Stimulated activated CD4-positive, alpha-beta T cell treated with anti-CD3 and anti-CD28 coated beads, TNF-alpha, amount 100 ng/mL, for 24 hours (primary cell): ENCODE measurements around the gene LFNG.

Source experiments
- DNase-seq, 3 experiments: peaks; one replicate each; pipeline ENCODE4 v3.0.0-alpha.2; 2020; ENCODE audit warnings: low read depth in 3 of 3

The LFNG gene, protein sequence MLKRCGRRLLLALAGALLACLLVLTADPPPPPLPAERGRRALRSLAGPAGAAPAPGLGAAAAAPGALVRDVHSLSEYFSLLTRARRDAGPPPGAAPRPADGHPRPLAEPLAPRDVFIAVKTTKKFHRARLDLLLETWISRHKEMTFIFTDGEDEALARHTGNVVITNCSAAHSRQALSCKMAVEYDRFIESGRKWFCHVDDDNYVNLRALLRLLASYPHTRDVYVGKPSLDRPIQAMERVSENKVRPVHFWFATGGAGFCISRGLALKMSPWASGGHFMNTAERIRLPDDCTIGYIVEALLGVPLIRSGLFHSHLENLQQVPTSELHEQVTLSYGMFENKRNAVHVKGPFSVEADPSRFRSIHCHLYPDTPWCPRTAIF

DNA sequence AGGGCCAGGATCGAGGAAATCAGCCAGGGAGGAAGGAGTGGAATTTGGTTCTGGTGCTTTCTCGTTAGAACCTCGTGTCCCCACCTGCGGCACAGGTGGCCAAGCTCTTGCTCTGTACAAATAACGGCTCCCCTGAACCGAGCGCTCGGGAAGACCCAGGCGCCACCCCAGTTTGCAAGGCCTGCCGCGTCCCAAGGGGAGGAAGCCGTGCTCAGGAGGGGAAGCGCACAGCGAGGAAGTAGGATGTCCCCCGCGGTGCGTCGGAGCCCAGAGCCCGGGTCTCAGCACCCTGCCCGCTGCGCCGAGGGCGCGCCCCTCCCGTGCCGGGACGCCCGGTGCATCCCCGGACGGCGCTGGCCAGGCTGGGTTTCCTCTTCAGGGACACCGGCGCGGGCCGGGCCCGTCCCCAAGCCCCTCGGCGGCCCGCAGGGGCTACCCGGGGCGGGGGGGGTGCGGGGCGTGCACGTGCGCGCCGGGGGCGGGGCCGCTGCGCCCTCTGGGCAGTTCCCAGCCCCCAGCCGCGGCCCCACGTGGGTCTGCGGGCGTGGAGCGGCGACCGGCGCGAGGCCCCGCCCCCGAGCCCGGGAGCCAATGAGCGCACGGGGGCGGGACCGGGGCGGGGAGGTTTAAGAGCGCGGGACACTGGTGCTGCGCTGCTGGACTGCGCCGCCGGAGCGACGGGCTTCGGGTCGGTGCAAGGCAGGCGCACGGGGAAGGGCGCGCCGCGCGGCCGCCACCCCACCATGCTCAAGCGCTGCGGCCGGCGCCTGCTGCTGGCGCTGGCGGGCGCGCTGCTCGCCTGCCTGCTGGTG lies at the start of gene LFNG:
Gene LFNG, plus strand, starts transcription at position 656 of the 812 bp plus-strand sequence. Its CDS starts 88 bp downstream, at position 744.
- peak; percentile 66 to 85 (median 70) for DNase-seq

DNA sequence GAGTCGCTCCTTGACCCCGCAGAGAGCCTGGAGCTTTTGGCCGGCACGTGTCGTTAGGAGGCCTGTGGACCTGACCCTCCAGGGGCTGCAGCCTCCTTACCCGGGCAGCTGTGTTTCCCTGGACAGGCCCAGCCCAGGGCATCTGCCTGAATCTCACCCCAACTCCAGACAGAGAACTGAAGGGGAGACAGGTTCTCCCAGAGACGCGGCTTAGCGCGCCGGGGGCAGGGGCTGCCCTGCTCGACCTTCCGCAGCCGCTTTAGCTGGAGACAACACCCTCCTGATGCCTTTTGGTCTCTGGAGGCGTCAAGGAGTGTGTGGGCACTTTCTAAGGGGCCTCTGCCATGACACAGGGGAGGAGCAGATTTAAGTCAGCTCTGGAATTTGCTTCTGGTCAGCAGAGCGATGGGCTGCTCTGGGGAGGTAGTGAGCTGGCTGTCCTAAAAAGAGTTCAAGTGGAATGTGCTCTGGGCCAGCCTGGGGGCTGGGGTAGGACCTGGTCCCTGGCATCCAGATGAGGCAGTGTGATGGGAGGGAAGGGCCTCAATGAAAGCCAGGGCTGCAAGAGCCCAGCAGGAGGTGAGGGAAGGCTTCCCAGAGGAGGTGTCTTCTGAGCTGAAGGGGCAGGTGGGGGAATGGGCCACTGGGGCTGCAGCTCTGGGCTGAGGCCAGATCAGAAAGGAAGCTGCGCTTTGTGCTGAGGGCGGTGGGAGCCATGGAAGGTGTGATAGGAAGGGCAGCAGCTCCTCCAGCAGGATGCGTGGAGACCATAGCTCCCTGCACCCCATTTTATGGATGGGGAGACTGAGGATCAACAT lies 49.2 kb upstream of the LFNG start:
- no peak for DNase-seq

DNA sequence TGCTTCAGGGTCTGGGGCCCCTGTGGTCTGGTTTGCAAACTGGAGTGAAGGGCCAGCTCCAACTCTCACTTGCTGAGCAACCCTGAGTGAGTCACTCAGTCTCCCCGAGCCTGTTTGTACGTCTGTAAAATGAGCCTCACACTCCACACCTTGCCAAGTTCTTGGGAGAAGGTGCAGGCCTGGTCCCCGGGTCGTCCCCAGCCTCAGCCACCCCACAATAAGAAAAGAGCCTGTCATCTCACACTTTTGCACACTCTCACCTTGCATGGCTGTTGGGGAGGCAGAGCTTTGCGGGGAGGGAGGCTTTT lies 48.6 kb upstream of the LFNG start:
- no peak for DNase-seq

DNA sequence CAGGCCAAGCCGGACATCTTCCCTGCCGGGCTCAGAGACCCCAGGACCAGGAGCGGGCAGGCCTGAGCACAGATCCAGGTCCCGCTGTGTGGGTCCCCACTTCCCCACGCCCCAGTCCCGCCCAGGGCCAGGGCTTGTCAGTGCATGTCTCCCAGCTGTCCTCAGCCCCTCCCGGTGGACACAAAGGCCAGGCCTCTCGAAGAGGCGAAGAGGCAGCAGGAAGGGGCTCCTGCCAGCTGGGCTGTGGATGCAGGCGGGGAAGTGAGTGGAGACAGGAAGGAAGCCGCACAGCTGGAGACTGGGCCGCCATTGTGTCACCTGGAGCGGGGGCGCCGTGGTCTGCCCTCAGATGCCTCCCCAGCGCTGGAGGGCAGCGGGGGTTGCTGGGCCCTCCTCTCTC lies 48.2 kb upstream of the LFNG start:
- no peak for DNase-seq

DNA sequence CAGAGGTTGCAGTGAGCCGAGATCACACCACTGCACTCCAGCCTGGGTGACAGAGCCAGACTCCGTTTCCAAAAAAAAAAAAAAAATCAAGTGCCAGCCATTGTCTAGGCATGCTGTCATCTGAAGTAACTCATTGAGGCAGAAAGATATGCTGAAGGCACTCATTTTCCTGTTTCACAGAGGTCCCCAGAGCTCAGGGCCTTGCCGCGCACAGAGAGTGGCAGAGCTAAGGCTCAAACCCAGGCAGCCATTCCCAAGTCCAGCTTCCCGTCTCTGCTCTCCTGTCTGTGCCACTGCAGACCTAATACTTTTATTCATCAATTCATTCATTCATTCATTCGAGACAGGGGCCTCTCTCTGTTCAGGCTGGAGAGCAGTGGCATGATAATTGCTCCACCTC lies 46.8 kb upstream of the LFNG start:
- no peak for DNase-seq

DNA sequence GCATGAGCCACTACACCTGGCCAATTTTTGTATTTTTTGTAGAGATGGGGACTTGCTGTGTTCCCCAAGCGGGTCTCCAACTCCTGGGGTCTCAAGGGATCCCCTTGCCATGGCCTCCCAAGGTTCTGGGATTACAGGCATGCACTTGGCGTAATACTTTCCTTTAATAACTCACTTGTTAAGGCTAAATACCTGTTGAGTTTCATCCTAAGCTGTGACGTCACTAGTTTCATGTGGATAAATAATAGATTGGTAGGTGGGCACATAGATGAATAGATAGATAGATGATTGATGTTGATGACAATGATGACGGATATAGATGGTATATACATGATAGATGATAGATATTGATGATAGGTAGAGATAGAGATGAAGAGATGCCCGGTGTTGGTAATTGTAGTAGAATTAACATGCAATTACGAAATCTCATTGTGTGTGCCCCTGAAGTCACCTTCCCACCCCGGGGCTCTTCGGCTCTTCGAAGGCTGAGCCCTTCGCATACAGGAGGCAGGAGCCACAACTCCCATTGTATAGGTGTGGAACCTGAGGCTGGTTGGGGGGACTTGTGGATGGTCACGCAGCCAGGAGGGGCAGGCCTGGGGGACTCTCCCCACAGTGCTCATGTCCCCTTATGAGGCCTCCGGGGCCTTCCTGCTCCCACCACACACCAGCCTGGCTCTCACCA lies 45.9 kb upstream of the LFNG start:
- DNase-seq = no peak

DNA sequence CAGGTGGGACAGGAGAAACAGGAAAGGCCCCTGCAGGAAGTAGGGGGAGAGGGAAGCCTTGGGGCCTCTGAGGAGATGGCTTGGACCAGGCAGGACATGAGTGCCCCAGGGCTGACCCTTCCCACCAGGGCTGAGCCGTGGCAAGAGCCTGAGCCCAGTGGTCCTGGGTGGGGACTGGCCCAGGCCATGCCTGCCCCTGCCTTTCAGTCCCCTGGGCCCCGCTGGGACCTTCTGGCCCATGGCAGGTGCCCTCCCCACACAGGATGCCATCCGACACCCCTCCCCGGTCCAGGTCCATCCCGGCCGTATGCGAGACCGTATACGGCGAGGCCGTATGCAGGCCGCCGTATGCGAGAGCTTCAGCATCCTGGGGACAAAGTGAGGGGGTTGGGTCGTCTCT lies 45.4 kb upstream of the LFNG start:
- no peak for DNase-seq

DNA sequence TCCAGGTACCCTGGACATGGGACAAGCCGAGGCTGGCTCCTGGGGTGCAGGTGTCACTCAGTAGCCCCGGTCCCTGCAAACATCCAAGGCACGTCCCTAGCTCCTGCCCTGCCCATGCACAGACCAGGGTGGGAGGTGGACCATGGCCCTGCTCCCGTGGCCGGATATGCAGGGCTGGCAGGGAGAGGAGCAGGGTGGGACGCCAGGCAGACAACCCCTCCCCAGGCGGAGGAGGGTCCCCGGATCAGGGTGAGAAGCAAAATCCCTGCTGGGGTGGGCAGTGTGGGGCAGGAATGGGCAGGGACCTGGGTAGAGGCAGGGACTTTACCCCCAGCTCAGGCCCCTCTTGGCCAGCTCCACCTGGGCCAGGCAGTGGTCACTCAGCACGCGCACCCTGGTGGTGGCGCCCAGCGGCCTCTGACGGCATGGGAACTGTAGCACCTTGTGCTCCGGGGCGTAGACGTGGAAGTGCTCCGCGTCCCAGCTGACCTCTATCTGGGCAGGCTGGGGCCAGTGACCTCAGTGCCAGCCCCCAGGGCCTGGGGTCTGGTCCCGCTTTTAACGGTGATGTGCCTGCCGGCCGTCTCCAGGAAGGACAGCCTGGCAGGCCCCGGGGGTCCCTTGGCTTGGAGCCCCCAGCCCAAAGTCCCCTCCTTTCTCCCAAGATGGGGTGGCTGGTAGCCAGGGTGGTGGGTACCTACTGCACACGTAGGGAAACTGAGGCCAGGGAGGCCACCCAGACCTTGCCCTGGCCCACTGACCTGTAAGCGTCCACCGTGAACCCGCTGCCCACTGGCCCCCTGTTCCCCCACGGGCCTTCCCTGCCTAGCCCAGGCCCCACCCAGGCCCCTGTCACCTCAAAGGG lies 44.5 kb upstream of the LFNG start:
- DNase-seq = no peak

DNA sequence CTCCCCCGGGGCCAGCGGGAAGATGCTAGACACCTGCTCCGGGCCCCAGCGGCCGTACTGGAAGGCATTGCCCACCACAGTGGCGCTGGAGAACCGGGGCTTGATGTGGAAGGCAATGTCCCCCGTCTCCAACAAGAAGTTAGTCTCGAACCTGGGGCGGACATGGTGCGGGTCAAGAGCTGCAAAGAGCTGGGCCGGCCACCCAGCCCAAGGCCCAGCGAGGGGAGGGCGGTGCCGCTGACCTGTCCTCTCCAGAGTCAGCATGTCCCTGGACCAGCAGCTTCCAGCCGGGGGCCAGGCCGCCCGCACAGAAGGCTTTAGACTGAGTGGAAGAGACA lies 43.9 kb upstream of the LFNG start:
- no peak for DNase-seq

DNA sequence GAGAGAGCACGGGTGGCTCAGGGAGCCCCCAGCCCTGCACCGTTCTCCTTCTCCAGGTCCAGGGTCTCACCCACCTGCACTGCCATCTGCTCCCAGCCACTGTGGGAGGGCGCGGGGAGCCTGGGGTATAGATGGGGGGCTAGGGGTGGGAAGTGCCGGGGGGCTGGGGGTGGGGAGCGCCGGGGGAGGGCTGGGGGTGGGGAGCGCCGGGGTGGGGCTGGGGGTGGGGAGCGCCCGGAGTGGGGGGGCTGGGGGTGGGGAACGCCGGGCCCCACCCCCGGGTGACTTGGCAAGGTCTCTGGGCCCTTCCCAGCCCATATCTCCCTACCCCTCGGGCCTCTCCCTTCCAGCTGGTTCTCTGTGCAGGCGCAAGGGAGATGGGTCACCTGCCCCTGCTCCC lies 43.3 kb upstream of the LFNG start, which contains the start of gene GRIFIN:
Gene GRIFIN, minus strand, starts transcription at position 101 of the 400 bp plus-strand sequence. Its CDS starts 15 bp downstream, at position 86.
- no peak for DNase-seq

DNA sequence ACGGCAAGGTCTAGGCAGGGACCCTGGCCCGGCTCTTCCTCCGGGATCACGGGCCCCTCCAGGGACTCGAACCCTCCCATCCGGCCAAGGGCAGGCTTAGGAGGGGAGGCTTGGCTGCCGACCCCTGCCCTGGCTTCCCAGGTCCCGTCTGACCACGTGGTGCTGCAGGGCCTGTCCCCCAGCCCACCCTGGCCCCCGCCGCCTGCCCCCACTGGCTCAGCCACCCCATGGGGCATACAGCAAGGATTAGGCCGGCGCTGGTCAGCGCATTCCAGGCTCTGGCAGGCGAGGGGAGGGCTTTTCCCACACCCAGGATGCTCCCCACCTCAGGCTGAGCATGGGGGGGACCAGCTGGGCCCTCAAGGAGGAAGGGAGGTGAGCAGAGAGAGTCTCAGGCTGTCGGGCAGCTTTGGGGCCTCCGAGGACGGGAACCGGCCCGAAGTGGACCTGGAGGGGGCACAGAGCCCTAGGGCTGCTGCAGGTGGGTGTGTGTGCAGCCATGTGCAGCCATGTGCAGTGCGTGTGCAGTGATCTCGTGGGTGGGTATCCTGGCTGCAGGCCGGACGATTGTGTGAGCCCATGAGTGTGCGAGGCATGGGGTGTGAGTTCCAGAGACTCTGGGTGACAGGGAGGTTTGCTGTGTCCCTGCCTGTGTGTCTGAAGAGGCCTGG lies 42.7 kb upstream of the LFNG start:
- no peak for DNase-seq

DNA sequence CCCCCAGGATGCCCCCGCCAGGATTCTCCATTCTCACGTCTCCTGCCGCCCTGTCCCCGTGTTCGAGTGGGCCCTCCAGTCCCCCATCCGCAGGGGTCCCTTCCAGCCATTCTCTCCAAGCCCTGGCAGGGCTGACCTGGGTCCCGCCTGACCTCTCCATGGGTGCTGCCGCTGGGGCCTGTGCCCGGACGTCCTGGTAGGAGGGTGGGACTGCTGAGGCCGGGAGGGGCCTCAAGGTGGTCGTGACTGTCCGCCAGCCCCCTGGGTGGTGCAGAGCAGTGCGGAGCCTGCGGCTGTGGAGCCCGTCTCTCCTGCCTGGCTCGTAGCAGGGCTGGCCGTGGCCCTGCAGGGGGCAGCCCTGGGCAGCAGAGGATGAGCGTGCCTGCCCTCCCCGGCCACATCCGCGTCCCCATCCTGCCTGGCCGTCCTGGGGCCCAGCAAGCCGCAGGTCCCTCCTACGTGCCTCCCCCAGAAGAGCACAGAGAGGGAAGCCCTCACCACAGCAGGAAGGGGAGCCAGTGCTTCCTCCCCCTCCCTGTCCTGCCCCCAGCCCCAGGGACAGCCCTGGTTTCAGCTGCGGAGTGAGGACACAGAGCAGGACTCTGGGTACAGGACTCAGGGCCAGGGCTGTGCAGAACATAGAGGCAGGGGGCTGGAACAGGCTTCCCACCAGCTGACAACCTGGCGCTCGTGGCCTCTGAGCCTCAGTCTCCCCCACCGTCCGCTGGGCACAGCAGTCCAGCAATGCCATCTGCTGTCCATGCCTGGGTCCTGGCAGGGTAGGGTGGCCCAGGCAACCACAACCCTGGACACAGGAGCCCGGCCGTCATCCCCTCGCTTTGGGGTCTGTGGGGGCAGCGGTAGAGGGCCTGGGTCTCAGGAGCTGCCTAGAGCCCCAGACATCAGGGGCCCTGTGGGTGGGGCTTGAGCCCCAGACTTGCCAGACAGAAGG lies 41.9 kb upstream of the LFNG start:
- peak in 1 of 3 experiments; percentile 55 for DNase-seq

DNA sequence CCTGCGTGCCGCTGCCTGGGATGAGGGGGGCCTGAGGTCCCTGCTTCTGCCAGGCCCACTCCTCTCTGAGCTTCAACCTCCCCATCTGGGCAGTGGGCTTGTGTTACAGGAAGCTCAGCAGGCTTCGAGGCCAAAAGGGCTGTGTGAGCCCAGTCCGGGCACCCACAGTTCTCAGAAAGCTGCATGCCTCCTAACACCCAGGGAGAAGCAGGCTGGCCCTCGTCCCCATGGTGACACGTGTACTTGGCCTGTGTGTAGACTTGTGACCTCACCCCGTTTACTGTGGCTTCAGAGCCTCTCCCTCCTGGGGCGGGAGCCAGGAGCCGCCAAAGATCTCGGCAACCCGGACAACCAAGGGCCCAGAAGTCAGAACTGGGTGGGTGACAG lies 41.2 kb upstream of the LFNG start:
- DNase-seq = no peak

DNA sequence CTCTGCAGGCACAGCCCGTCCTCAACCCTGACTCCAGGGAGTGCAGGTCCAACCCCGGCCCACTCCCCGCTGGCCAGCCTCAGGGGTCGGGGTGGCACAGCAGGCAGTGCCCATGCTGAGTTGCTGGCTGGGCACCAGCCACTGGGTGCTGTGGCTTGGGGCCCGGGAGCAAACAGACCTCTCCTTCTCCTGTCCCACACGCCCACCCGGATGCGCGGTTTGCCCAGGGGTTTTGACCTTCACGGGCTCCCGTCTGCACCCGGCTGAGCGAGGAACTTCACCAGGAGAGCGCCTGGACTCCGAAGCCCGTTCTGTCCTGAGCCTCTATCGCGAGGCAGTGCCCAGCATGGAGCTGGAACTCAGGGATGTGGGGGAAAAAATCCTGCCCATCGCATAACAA lies 40.8 kb upstream of the LFNG start:
- DNase-seq = no peak

DNA sequence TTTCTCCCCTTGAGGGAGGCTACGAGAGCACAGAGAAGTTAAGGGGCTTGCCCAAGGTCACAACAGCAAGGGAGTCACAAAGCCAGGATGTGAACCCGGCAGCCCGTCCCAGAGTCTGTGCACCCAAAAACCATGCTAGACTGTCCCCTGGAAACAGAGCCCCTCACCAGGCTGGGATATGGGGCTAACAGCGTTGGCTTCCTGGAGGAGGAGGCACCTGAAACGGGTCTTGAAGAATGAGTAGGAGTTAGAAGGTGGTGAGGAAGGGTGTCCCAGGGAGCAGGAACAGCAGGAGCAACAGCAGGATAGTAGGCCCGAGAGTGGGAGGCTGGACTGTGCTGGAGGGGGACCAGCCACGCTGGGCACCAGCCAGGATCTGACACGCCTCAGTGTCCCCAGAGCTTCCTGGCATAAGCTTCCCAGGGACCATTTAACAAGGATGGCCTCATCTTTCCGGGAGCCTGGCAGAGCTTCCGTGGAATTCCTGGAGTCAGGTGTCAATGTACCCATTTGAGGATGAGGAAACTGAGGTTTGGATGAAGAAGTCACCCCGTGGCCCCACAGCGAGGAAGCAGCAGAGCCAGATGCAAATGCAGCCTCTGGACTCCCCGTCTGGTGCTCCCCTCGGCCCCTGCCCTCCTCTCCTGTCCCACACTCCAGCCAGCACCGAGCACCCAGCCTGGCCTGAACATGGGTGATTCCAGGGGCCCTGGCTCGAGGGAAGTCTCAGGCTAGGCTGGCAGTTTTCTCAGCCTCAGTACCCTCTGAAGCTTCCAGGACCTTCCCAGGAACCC lies 40.1 kb upstream of the LFNG start:
- DNase-seq = no peak

DNA sequence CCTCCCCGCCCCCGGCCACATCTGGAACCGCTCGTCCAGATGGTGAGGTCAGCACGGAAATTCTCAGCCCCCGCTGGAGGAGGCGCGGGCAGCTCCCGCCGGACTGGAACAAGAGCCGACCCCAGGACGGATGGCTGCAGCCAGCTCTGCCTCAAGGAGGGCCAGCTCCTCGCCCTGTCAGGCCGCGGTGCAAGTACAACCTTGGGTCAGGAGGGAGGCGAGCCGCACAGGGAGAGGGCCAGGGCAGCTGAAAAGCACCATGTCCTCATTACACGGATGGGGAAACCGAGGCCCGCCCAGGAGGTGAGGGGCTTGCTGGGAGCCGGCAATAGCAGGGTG lies 39.5 kb upstream of the LFNG start:
- no peak for DNase-seq

DNA sequence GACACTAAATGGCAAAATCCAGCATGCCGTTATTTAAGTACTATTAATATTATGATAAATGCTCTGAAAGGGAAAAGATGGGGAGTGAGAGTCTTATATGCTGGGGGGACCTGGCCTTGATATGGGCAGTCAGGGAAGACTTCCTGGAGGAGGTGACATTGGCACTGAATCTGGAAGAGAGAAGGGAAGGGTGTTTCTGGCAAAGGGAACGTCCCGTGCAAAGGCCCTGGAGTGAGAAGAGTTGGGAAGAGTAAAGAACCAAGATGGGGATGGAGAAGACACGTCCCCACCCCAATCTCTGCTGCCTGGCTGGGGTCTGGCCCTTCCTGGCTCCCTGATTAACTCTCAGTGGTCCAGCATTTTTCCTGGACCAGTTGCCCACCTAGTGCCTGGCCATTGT lies 38.4 kb upstream of the LFNG start:
- no peak for DNase-seq

DNA sequence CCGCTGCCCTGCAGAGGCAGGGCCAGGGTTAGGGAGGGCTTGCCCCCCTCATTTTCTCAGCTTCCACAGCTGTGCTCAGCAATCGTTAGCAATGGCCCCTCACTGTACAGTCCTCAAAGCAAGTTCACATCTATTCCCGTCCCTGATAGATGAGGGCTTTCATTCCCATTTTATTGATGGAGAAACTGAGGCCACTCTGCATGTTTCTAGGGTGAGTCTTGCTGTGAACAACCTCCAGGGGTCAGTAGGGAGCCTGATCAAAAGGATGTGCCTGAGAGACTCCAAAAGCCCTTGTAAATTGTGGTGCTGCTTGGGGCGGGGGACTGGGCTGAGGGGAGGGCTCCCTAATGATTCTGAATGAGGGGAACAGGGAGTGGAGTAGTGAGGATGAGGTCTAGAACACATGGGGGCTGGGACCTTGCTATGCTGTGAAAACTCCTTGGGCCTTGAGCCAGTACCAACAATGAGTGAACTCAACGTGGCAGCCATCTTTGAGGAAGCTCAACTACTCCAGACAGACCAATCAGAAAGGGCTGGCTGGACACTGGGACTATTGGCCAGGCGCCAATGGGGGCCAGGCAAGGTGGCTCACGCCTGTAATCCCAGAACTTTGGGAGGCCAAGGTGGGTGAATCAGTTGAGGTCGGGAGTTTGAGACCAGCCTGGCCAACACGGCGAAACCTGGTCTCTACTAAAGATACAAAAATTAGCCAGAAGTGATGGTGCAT lies 36.7 kb upstream of the LFNG start:
- DNase-seq = no peak
